GM23338 (cell line): ENCODE data around the gene MRTO4. TPM values are rescaled to one million over a fixed set of nuclear protein-coding genes. Genes with fewer than 3 reads are reported as not detected.
A peak's percentile ranks its signal among the peaks of the same experiment; 100 is the strongest.

Source experiments
- ATAC-seq: fragments of 200-7000 bp; cut with Tn5 transposase; 3 replicates; pipeline ENCODE4 v1.9.1; 2020
- DNase-seq: peaks from one replicate; pipeline ENCODE4 v3.0.0-alpha.2; 2015; ENCODE audit warnings: low spot score
- H2AFZ ChIP-seq: fragments of 200-600 bp; sonication (generic); 2 replicates; pipeline ENCODE4 v1.8.0; 2016; ENCODE audit warnings: antibody characterized with exemption, mild to moderate bottlenecking, moderate library complexity
- H3F3A ChIP-seq: fragments of 200-600 bp; sonication (generic); replicated peaks from 2 replicates; pipeline ENCODE4 v1.8.0; 2017; ENCODE audit warnings: antibody characterized with exemption, mixed run types, low read depth
- H3K27ac ChIP-seq: fragments of 200-600 bp; sonication (generic); 2 replicates; pipeline ENCODE4 v1.6.1; 2016; ENCODE audit warnings: low read depth
- H3K27me3 ChIP-seq: fragments of 200-600 bp; sonication (generic); 2 replicates; pipeline ENCODE4 v1.8.0; 2016; ENCODE audit warnings: mild to moderate bottlenecking, mixed run types, moderate library complexity; ENCODE audit not compliant: insufficient read depth
- H3K36me3 ChIP-seq: fragments of 200-600 bp; sonication (generic); 2 replicates; pipeline ENCODE4 v1.8.0; 2016; ENCODE audit warnings: mild to moderate bottlenecking; ENCODE audit not compliant: insufficient read depth
- H3K4me1 ChIP-seq: fragments of 200-600 bp; sonication (generic); 2 replicates; pipeline ENCODE4 v1.8.0; 2016; ENCODE audit warnings: mild to moderate bottlenecking, moderate library complexity; ENCODE audit not compliant: insufficient read depth
- H3K4me2 ChIP-seq: fragments of 200-600 bp; sonication (generic); 2 replicates; pipeline ENCODE4 v1.7.1; 2017; ENCODE audit warnings: mixed run types
- H3K4me3 ChIP-seq: fragments of 200-600 bp; sonication (generic); 2 replicates; pipeline ENCODE4 v1.6.1; 2016; ENCODE audit warnings: mixed run types
- H3K79me2 ChIP-seq: fragments of 200-600 bp; sonication (generic); replicated peaks from 2 replicates; pipeline ENCODE4 v1.8.0; 2017; ENCODE audit warnings: mild to moderate bottlenecking; ENCODE audit not compliant: insufficient read depth
- H3K9me2 ChIP-seq: fragments of 200-600 bp; sonication (generic); 2 replicates; pipeline ENCODE4 v1.8.0; 2017; ENCODE audit not compliant: insufficient read depth
- H4K20me1 ChIP-seq: fragments of 200-600 bp; sonication (generic); replicated peaks from 2 replicates; pipeline ENCODE4 v1.8.0; 2017; ENCODE audit warnings: mild to moderate bottlenecking; ENCODE audit not compliant: insufficient read depth
- H3K27ac Mint-ChIP-seq: 2 replicates; pipeline ENCODE4 v1.8.0; 2020; ENCODE audit warnings: inconsistent platforms, mild to moderate bottlenecking, moderate library complexity, mixed read lengths
- H3K27me3 Mint-ChIP-seq: 3 replicates; pipeline ENCODE4 v1.8.0; 2022; ENCODE audit warnings: low read depth, mild to moderate bottlenecking, moderate library complexity, mixed read lengths, inconsistent platforms; ENCODE audit not compliant: insufficient read depth, poor library complexity
- H3K36me3 Mint-ChIP-seq: 3 replicates; pipeline ENCODE4 v1.8.0; 2021; ENCODE audit warnings: low read depth, mild to moderate bottlenecking, inconsistent platforms, moderate library complexity, mixed read lengths
- H3K4me1 Mint-ChIP-seq: 3 replicates; pipeline ENCODE4 v1.8.0; 2020; ENCODE audit warnings: mild to moderate bottlenecking, inconsistent platforms, mixed read lengths
- H3K4me3 Mint-ChIP-seq: 3 replicates; pipeline ENCODE4 v1.8.0; 2021; ENCODE audit warnings: moderate library complexity, mild to moderate bottlenecking, inconsistent platforms, mixed read lengths
- H3K9me3 Mint-ChIP-seq: 3 replicates; pipeline ENCODE4 v1.8.0; 2020; ENCODE audit warnings: moderate library complexity, mild to moderate bottlenecking, inconsistent platforms, mixed read lengths
- CREB1 ChIP-seq: fragments of 250-450 bp; sonication (Bioruptor Pico); IDR thresholded peaks from 2 replicates; pipeline ENCODE4 v1.5.0; 2020; ENCODE audit warnings: low read depth, mild to moderate bottlenecking, moderate library complexity
- EZH2 ChIP-seq: fragments of 200-600 bp; sonication (generic); IDR thresholded peaks from one replicate; pipeline ENCODE4 v1.8.0; 2017; ENCODE audit warnings: antibody characterized with exemption, mild to moderate bottlenecking, low read depth; ENCODE audit not compliant: unreplicated experiment
- EZH2phosphoT487 ChIP-seq: fragments of 200-600 bp; sonication (generic); IDR thresholded peaks from one replicate; pipeline ENCODE4 v1.8.1; 2018; ENCODE audit warnings: antibody characterized with exemption; ENCODE audit not compliant: unreplicated experiment
- JUNB ChIP-seq: IDR thresholded peaks from one replicate; pipeline ENCODE4 v1.6.1; 2016; ENCODE audit warnings: antibody characterized with exemption; ENCODE audit not compliant: unreplicated experiment
- NANOG ChIP-seq: IDR thresholded peaks from 2 replicates; pipeline ENCODE4 v1.6.1; 2016; ENCODE audit warnings: antibody characterized with exemption, borderline replicate concordance
- POLR2AphosphoS5 ChIP-seq: IDR thresholded peaks from 2 replicates; pipeline ENCODE4 v1.6.1; 2016; ENCODE audit warnings: antibody characterized with exemption, low read depth
- REST ChIP-seq: IDR thresholded peaks from one replicate; pipeline ENCODE4 v1.6.1; 2018; ENCODE audit warnings: antibody characterized with exemption; ENCODE audit not compliant: unreplicated experiment
- ZNF114 ChIP-seq: fragments of 250-450 bp; sonication (Bioruptor Pico); IDR thresholded peaks from 2 replicates; pipeline ENCODE4 v1.5.0; 2020; ENCODE audit warnings: mild to moderate bottlenecking, moderate library complexity
- polyA plus RNA-seq: library from polyadenylated mRNA; unstranded; fragments of >200 nt; fragmentation: Nextera tagmentation; extraction: Ambion mirVana; gene quantifications from 2 replicates; pipeline ENCODE4 v1.2.1, GENCODE V29; 2016
- total RNA-seq: library from RNA; depleted of rRNA; stranded (reverse); fragments of >200 nt; shearing (Covaris generic); gene quantifications from 2 replicates; pipeline ENCODE4 v1.2.3, GENCODE V29; 2014

The MRTO4 gene
- total and polyA plus RNA-seq, 2 experiments from 2014 or later, result 54.2 to 88.5 TPM

GRCh38 chr1:19272064-19272463 is 20.5 kb downstream of the MRTO4 start (continued):
- no peak for TF ChIP-seq REST
- TF ChIP-seq EZH2, result no peak
- TF ChIP-seq NANOG, result no peak

DNA sequence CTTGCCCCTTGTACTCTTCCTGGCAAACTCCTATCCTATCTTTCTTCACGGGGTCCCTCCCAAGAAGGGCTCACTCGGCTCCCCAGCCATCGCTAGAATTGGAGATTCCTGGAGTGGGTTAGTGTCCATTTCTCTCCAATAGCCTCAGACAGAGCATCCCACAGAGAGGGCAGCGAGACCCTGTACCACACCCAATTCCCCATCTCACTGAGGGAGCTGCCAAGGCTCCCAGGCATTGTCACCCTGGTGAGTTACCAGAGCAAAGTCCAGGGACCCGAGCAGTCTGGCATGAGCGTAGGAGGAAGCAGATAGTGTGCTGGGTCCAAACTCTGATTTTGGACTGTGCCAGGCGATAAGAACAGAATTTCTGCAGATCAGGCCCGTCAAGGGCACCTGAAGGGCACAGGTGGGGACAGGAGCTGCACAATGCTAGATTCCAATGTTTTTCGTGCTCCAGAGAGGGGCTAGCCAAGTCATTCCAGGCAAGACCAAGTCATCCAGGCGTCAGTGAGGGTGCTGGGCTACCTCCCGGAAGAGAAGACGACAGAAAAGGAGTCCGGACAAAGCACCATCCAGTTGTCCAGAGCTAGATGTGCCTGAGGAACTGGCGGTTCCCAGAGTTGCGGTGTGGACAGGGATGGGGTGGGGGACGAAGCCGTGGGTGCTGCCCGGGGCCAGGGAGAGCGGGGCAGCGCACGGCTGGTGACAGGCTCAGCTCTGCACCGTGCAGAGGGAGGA is 21.7 kb downstream of the MRTO4 start:
- Histone ChIP-seq H3K79me2 (no peaks in the 10 kb centered on the region), H3K4me2 (peak overlapping the region; percentile 76; the same call in 1 of the 2 replicates), H3K9me2 (no peaks in the 10 kb centered on the region), H3K4me3 (peak overlapping the region; percentile 51; the same call in 1 of the 2 replicates), H3F3A (no peaks in the 10 kb centered on the region), H3K27ac (no peak overlapping the region), H3K27me3 (peaks cover 34% of the 10 kb centered on the region), H3K4me1 (no peaks in the 10 kb centered on the region), H2AFZ (peak overlapping the region; percentile 80; the same call in 1 of the 2 replicates), H3K36me3 (no peaks in the 10 kb centered on the region), H4K20me1 (no peaks in the 10 kb centered on the region)
- H3K9me3 Mint-ChIP-seq, result peaks cover 3% of the 10 kb centered on the region; the same call in 2 of the 3 replicates
- H3K4me3 Mint-ChIP-seq, result peak overlapping the region; percentile 50
- no peak for DNase-seq
- peaks cover 35% of the 10 kb centered on the region for H3K27me3 Mint-ChIP-seq
- H3K27ac Mint-ChIP-seq, result no peak overlapping the region
- peaks cover 3% of the 10 kb centered on the region; the same call in 1 of the 3 replicates for H3K4me1 Mint-ChIP-seq
- ATAC-seq, result peak; percentile 73
- TF ChIP-seq REST (no peak), JUNB (no peak), EZH2phosphoT487 (no peak), CREB1 (CRISPR knock-in tag) (no peak), NANOG (no peak), ZNF114 (CRISPR knock-in tag) (no peak), EZH2 (no peak), POLR2AphosphoS5 (no peak)
- H3K36me3 Mint-ChIP-seq, result peaks cover 2% of the 10 kb centered on the region; the same call in 2 of the 3 replicates
